Retinal pigment epithelial cell (primary cell): ENCODE data around the gene VRK3.

Experiments
- DNase-seq: peaks from one replicate; pipeline ENCODE4 v3.0.0-alpha.2; 2010; ENCODE audit warnings: low read depth
- H3K4me3 ChIP-seq: 2 replicates; pipeline ENCODE4 v1.5.1; 2011; ENCODE audit warnings: mild to moderate bottlenecking, low read length, control low read depth, moderate library complexity
- TF ChIP-seq, protein P1 (sequence below): conservative IDR thresholded peaks from 2 replicates; pipeline ENCODE4 v1.5.1; 2011; ENCODE audit warnings: low read depth, low read length, control low read depth, inconsistent platforms

Gene VRK3

DNA sequence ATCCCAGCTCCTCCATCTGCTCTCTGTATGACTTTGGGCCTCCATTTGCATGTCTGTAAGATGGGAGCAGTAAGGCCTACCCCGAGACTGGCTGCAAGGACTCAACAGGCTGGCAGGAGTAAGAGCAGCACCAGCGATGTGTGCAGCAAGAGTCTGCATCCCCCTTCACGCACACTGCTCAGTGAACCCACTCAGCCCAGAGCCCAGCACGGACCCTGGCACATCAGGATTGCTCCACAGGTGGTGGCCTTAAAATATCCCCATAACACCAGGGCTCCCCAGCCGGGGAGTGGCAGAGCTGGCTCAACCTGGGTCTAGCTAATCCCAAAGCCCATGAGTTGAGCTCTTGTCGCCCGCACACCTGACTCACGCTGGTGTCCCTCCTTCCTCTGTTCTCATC, 23.4 kb downstream of the VRK3 start:
- no peak overlapping the region for H3K4me3 ChIP-seq
- TF ChIP-seq, protein P1, sequence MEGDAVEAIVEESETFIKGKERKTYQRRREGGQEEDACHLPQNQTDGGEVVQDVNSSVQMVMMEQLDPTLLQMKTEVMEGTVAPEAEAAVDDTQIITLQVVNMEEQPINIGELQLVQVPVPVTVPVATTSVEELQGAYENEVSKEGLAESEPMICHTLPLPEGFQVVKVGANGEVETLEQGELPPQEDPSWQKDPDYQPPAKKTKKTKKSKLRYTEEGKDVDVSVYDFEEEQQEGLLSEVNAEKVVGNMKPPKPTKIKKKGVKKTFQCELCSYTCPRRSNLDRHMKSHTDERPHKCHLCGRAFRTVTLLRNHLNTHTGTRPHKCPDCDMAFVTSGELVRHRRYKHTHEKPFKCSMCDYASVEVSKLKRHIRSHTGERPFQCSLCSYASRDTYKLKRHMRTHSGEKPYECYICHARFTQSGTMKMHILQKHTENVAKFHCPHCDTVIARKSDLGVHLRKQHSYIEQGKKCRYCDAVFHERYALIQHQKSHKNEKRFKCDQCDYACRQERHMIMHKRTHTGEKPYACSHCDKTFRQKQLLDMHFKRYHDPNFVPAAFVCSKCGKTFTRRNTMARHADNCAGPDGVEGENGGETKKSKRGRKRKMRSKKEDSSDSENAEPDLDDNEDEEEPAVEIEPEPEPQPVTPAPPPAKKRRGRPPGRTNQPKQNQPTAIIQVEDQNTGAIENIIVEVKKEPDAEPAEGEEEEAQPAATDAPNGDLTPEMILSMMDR: no peak
- DNase-seq: no peak

DNA sequence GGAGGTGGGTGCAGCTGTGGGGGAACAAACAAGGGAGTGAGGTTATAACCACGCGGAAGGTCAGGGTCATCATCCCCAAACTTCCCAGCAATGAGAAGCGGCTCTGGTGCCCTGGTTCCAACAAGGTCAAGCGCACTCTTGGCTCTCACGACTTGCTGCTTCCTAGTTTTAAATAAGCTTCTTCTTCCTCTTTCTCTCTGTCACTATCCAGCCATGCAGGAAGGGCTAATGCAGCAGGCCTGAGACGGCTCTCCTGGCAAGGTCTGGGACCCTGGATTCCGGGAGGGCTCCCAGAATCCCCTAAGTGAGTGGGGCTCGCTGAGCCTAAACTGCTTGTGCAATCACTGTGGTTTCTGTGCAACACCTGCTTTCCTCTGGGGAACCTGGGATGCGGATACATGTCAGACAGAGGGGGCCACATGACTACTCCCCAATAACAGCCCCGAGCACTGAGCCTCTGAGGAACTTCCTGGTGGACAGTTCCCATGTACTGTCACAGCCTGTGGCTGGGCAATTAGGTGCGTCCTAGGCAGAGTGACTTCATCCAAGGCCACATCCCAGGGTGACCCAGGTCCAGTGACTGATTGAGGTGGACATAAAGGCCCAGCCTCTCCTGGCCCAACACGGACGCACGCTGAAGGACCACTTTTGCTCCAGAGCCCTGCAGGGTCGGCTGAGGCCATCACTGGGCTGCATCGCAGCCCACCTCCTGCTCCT, 24.2 kb downstream of the VRK3 start:
- DNase-seq: no peak

DNA sequence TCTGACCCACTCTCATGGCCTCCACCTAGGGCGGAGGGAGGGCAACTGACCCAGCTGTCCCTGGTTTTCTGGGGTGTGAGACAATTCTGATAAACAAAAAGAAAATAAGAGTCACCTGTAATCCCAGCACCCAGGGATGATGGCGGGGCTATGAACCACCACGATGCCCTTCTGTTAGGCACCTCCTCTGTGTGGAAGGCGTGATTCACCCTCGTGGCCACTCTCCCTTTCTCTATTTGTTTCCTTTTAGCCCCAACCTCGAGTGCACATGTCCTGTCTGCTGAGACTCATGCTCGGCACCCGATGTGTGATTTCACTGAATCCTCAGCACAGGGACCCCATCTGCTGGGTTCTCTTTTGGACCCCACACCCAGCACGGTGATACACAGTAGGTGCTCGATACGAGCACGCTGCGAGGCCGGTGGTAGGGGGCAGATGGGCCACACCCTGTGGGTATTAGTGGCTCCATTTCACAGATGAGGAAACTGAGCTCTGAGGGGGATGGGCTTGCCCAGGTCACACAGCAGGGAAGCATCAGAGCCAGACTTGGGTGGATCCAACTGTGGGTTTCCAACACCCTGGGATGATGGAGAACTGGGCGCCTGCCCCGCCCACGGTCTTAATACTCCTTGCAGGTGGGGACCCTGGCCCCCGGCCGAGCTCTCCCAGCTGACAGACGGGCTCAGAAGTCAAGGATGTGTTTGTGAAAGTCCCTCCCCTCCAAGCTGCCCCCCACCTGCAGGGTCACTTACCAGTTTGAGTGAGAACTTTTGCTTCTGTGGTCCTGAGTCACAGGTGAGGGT, 24.9 kb downstream of the VRK3 start:
- DNase-seq: no peak
- no peak overlapping the region for H3K4me3 ChIP-seq
- TF ChIP-seq, protein P1: no peak

More for the DNA sequence above, 24.2 kb downstream of the VRK3 start:
- TF ChIP-seq, protein P1: no peak
- no peak overlapping the region for H3K4me3 ChIP-seq

DNA sequence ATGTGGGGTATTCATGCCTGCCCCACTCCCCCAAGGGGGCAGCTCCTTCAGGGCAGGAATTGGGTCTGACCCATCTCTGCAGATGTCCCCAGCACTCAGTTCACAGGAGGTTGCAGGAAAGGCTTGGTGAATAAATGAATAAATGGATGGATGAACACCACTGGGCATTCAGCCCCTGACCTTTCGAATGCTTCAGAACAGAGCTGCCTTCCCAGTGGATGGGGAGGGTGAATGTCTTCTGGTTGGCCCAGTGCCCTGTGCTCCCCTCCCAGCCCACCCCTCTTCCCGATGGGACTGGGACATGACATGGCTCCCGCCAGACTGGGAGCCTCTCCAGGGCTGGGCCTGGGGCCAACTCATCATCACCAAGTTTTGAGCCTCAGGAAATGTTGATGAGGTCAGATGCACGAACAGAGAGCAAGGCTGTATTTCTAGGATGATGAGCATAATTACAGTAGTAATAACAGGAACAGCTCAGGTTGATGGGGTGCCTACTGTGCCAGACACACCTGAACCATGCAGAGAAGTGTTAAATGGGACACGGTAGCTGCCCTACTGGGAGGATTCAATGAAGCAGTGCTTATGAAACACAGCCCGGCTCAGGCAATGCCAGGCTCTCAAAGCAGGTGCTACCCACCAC, 25.7 kb downstream of the VRK3 start:
- H3K4me3 ChIP-seq: no peak overlapping the region
- TF ChIP-seq, protein P1: no peak
- DNase-seq: no peak

DNA sequence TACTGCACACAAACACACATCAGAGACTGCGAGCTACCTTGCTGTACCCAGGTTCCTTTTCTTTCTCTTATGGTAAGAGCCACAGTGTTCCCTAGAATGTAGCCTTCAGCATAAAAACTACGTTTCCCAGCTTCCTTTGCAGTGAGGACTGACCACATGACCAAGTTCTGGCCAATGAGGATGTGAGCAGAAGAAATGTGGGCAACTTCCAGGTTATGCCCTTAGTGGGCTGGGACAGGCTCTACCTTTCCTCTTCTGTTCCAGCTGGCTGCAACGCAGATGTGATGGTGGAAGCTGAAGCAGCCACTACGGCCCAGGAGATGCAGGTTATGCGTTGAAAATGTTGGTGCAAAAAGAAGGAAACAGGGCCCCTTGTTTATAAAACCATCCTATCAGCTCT, 27.5 kb downstream of the VRK3 start:
- TF ChIP-seq, protein P1: no peak
- H3K4me3 ChIP-seq: no peak overlapping the region
- no peak for DNase-seq

DNA sequence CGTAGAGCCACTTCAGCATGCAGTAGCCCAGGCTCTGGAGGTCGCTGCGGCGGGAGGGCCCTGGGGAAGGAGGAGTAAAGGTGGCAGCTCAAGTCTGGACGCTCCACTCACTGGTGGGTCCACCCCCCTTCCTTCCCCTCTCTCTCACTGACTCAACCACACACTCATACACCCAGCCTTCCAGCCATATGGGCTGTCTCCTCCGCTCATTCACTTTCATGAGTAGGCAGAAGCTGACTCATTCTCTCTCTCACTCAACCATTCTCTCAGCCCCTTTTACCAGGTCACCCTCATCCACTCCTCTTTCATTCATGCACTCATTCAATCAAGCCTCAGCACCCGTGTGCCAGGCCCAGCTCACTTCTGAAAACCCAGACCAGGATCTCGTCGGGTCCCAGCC, 36.7 kb downstream of the VRK3 start:
- DNase-seq: no peak
- TF ChIP-seq, protein P1: no peak
- no peak overlapping the region for H3K4me3 ChIP-seq
